GM12878 (cell line): Measurements from ENCODE around the gene FGF14. TPM values are rescaled to one million over a fixed set of nuclear protein-coding genes. Genes with fewer than 3 reads are reported as not detected.

ENCODE experiments used
- ATAC-seq: fragments of 200-7000 bp; cut with Tn5 transposase; 3 replicates; pipeline ENCODE4 v1.9.1; 2020; ENCODE audit warnings: mild to moderate bottlenecking, moderate library complexity
- BruUV-seq: library from RNA; stranded (reverse); fragments of 400-500 nt; replicated peaks from 2 replicates; lab custom pipeline; 2021; lab: Mats Ljungman, UMichigan
- CTCF ChIA-PET: fragments of 300-600 bp; sonication (Branson Sonifier 250); formaldehyde crosslinking; extraction: SDS; loops from one replicate; lab custom pipeline; 2021; ENCODE audit warnings: inconsistent platforms; lab: Yijun Ruan, JAX
- POLR2A ChIA-PET: fragments of 350-600 bp; formaldehyde crosslinking; extraction: SDS; loops from one replicate; lab custom pipeline; 2021; ENCODE audit warnings: inconsistent platforms; lab: Charles Lee
- RAD21 ChIA-PET: fragments of 300-600 bp; sonication (Branson Sonifier 250); formaldehyde crosslinking; loops from one replicate; lab custom pipeline; 2023; ENCODE audit warnings: antibody characterized with exemption; ENCODE audit not compliant: unreplicated experiment; lab: Charles Lee
- SMC1A ChIA-PET: fragments of 300-600 bp; sonication (Branson Sonifier 250); formaldehyde crosslinking; loops from one replicate; lab custom pipeline; 2023; ENCODE audit not compliant: unreplicated experiment, uncharacterized antibody; lab: Charles Lee
- DNase-seq: peaks from one replicate; pipeline ENCODE4 v3.0.0-alpha.2; 2011; ENCODE audit warnings: low read depth, low spot score
- FAIRE-seq: peaks from 3 replicates; lab custom pipeline; 2011; peaks lifted over from hg19 to GRCh38; lab: Jason Lieb, UNC
- H2AFZ ChIP-seq: 2 replicates; pipeline ENCODE4 v1.6.0; 2011; ENCODE audit warnings: low read depth, low read length, control low read depth; ENCODE audit not compliant: control insufficient read depth
- H3K27ac ChIP-seq: 2 replicates; pipeline ENCODE4 v1.5.1; 2011; ENCODE audit warnings: control low read depth; ENCODE audit not compliant: control insufficient read depth, insufficient read depth
- H3K27me3 ChIP-seq, 2 experiments: replicated peaks in 1 of 2; 2 replicates each; pipeline versions ENCODE4 v1.6.0 to v1.6.1; 2011; ENCODE audit warnings: low read length in 1 of 2; ENCODE audit not compliant: control insufficient read depth in 2 of 2, insufficient read depth in 2 of 2
- H3K36me3 ChIP-seq, 2 experiments: 2 replicates each; pipeline ENCODE4 v1.5.1; 2011; ENCODE audit warnings: low read length in 1 of 2; ENCODE audit not compliant: control insufficient read depth in 2 of 2, insufficient read depth in 2 of 2
- H3K4me1 ChIP-seq: 2 replicates; pipeline ENCODE4 v1.6.1; 2011; ENCODE audit warnings: mild to moderate bottlenecking, low read length, moderate library complexity, mixed read lengths; ENCODE audit not compliant: control insufficient read depth, insufficient read depth
- H3K4me2 ChIP-seq: 2 replicates; pipeline ENCODE4 v1.6.0; 2011; ENCODE audit warnings: control low read depth; ENCODE audit not compliant: control insufficient read depth, insufficient read depth
- H3K4me3 ChIP-seq: fragments of 200-600 bp; sonication (generic); 2 replicates; pipeline ENCODE4 v1.5.1; 2016
- H3K79me2 ChIP-seq: 2 replicates; pipeline ENCODE4 v1.6.0; 2011; ENCODE audit warnings: low read length; ENCODE audit not compliant: control insufficient read depth, insufficient read depth
- H3K9ac ChIP-seq: 2 replicates; pipeline ENCODE4 v1.8.0; 2011; ENCODE audit warnings: low read length, control low read depth, mixed read lengths; ENCODE audit not compliant: control insufficient read depth, insufficient read depth
- H3K9me3 ChIP-seq: replicated peaks from 3 replicates; pipeline ENCODE4 v1.5.1; 2011; ENCODE audit warnings: mild to moderate bottlenecking, low read length; ENCODE audit not compliant: control insufficient read depth, insufficient read depth
- H4K20me1 ChIP-seq: 2 replicates; pipeline ENCODE4 v1.6.0; 2011; ENCODE audit not compliant: control insufficient read depth, insufficient read depth
- ATF3 ChIP-seq: IDR thresholded peaks from 2 replicates; pipeline ENCODE4 v1.6.1; 2011; ENCODE audit warnings: low read depth, mild to moderate bottlenecking, low read length, moderate library complexity, borderline replicate concordance; ENCODE audit errors: extremely low read depth
- BMI1 ChIP-seq: fragments of 450-650 bp; IDR thresholded peaks from 2 replicates; pipeline ENCODE4 v1.6.1; 2016; ENCODE audit warnings: mild to moderate bottlenecking, moderate library complexity, borderline replicate concordance
- EP300 ChIP-seq, 2 experiments: fragments of 150-350 bp in 1 of 2; IDR thresholded peaks; 2 replicates each; pipeline ENCODE4 v1.6.1; 2011 to 2012; ENCODE audit warnings: low read depth in 2 of 2, low read length in 2 of 2, borderline replicate concordance in 1 of 2, improper control_type of control experiment in 1 of 2, inconsistent platforms in 1 of 2; ENCODE audit not compliant: control insufficient read depth in 1 of 2
- FOXK2 ChIP-seq: fragments of 450-650 bp; IDR thresholded peaks from 2 replicates; pipeline ENCODE4 v1.6.1; 2017; ENCODE audit warnings: mild to moderate bottlenecking, moderate library complexity
- GATAD2B ChIP-seq: fragments of 450-650 bp; conservative IDR thresholded peaks from 2 replicates; pipeline ENCODE4 v1.6.1; 2017; ENCODE audit warnings: low read depth, mild to moderate bottlenecking, moderate library complexity
- NR2C2 ChIP-seq: IDR thresholded peaks from 2 replicates; pipeline ENCODE4 v1.6.1; 2011; ENCODE audit warnings: borderline replicate concordance, low read depth; ENCODE audit not compliant: control insufficient read depth, insufficient read length
- NR2F1 ChIP-seq: fragments of 450-650 bp; conservative IDR thresholded peaks from 2 replicates; pipeline ENCODE4 v1.6.1; 2017; ENCODE audit warnings: mild to moderate bottlenecking
- REST ChIP-seq: IDR thresholded peaks from 2 replicates; pipeline ENCODE4 v1.6.1; 2012; ENCODE audit warnings: mild to moderate bottlenecking, low read depth, low read length
- SMAD1 ChIP-seq: fragments of 450-650 bp; IDR thresholded peaks from 2 replicates; pipeline ENCODE4 v1.6.1; 2018; ENCODE audit warnings: mild to moderate bottlenecking, low read depth; ENCODE audit not compliant: partially characterized antibody
- SPI1 ChIP-seq: IDR thresholded peaks from 2 replicates; pipeline ENCODE4 v1.6.1; 2011; ENCODE audit warnings: low read depth, mild to moderate bottlenecking, low read length, moderate library complexity, borderline replicate concordance; ENCODE audit not compliant: insufficient read depth
- SUPT20H ChIP-seq: IDR thresholded peaks from 2 replicates; pipeline ENCODE4 v1.6.1; 2011; ENCODE audit warnings: low read depth, mild to moderate bottlenecking, low read length, moderate library complexity, borderline replicate concordance; ENCODE audit not compliant: control insufficient read depth
- WRNIP1 ChIP-seq: IDR thresholded peaks from 2 replicates; pipeline ENCODE4 v1.6.1; 2011; ENCODE audit warnings: low read depth, low read length, improper control_type of control experiment, borderline replicate concordance
- ZNF592 ChIP-seq: fragments of 450-650 bp; IDR thresholded peaks from 2 replicates; pipeline ENCODE4 v1.6.1; 2017; ENCODE audit warnings: mild to moderate bottlenecking, moderate library complexity
- WGBS: methylation state at CpG from one replicate; pipeline ENCODE4 v1.1.6; 2016; ENCODE audit warnings: low lambda C conversion rate; ENCODE audit not compliant: insufficient replicate concordance, insufficient coverage; ENCODE audit errors: missing lambda C conversion rate; 5-methylcytosine and 5-hydroxymethylcytosine counted together
- in situ Hi-C: fragments of 300-500 bp; cut with MboI; formaldehyde crosslinking; loops from 9 replicates; pipeline ENCODE4 v1.14.3; 2018; ENCODE audit warnings: mixed read lengths
- intact Hi-C: fragments of 100-400 bp; cut with micrococcal nuclease; formaldehyde crosslinking; loops from one replicate; pipeline ENCODE4 v1.14.2; 2022; ENCODE audit not compliant: unreplicated experiment
- polyA plus RNA-seq, 11 experiments: library from polyadenylated mRNA; depleted of rRNA in 4 of 11; unstranded in 6 of 11; stranded (reverse) in 5 of 11; fragments of >200 nt; fragmentation: Nextera tagmentation in 4 of 11; fragmentation: Illumina TruSeq in 1 of 11; extraction: Ambion mirVana in 4 of 11; extraction: Trizol in 1 of 11; gene quantifications; 1 replicate in 1 of 11; 2 replicates in 10 of 11; pipeline versions ENCODE4 v1.2.1 to v1.2.3, GENCODE V29; 2011 to 2016; ENCODE audit warnings: inconsistent platforms in 2 of 11, missing spikeins in 2 of 11, low read depth in 1 of 11
- total RNA-seq, 4 experiments: library from RNA; depleted of rRNA in 3 of 4; stranded (reverse); fragments of >200 nt in 3 of 4; fragmentation: Illumina TruSeq in 1 of 4; extraction: Trizol in 1 of 4; gene quantifications; 2 replicates each; pipeline versions ENCODE4 v1.2.1 to v1.2.3, GENCODE V29; 2013 to 2021

The FGF14 gene
- total and polyA plus RNA-seq, 10 of the 15 experiments (the other 5 are each of a cell fraction or from before 2014, with no cell fraction given) = under 0.01 to 0.44 (median 0.04) TPM

- no peak for FAIRE-seq
- Histone ChIP-seq H3K36me3 (no peaks in the 10 kb centered on the region), H3K4me3 (no peak overlapping the region), H3K4me2 (no peak overlapping the region), H3K4me1 (no peaks in the 10 kb centered on the region)
- DNase-seq = no peak
- ChIA-PET SMC1A (no interaction called here), POLR2A (interaction anchor here (0.9 kb wide), 1 partner anchor 18 kb away, joined by 3 read pairs; no protein-coding TSS in a partner anchor)
- intact Hi-C loops (no loop called here), in situ Hi-C loops (no loop called here)
- BruUV-seq = no TSS peak
- TF ChIP-seq BMI1 (no peak), GATAD2B (no peak), REST (no peak), SUPT20H (no peak), NR2F1 (no peak), SPI1 (no peak), NR2C2 (no peak), WRNIP1 (no peak), SMAD1 (no peak), FOXK2 (no peak), EP300 (IDR thresholded peaks at IDR 0.05; ENCODE audit: borderline replicate concordance in 1 of 2, control insufficient read depth in 1 of 2, low read depth in 2 of 2, low read length in 2 of 2) (no peak), ATF3 (no peak), ZNF592 (no peak)
- TF ChIP-seq, all 136 proteins: peak for 0
- no peak overlapping the region for H2AFZ ChIP-seq
- no peaks in the 10 kb centered on the region for H3K79me2 ChIP-seq
- no peak overlapping the region for H3K9ac ChIP-seq
- H4K20me1 ChIP-seq = no peaks in the 10 kb centered on the region
- ATAC-seq = peak; percentile 62
- H3K27me3 ChIP-seq = no peaks in the 10 kb centered on the region
- no peak overlapping the region for H3K27ac ChIP-seq
- ChIA-PET CTCF (no interaction called here), RAD21 (no interaction called here)
- 5% methylated on average over 1 of the region's 1 CpG for WGBS
- H3K9me3 ChIP-seq = no peaks in the 10 kb centered on the region
Measured at GRCh38 chr13:102328909-102329308, 72.9 kb downstream of the FGF14 start.
